Ramos (cell line): Measurements from ENCODE around the gene OR6C1.
"Not testable (repeated sequence)": the region's sequence is repeated elsewhere in the genome, so short reads cannot be mapped to it uniquely, and the experiment has no call there.

Experiments
- in situ Hi-C: fragments of 300-500 bp; cut with MboI; formaldehyde crosslinking; loops from one replicate; pipeline ENCODE4 v1.14.3; 2022; ENCODE audit warnings: low sequenced_read_pairs; ENCODE audit not compliant: unreplicated experiment

OR6C1 gene

GRCh38 chr12:55314043-55314442, at the start of gene OR6C1:
Gene OR6C1, plus strand, starts transcription at chr12:55314343. Its CDS starts 6,257 bp downstream, at chr12:55320600.
- in situ Hi-C loops = no loop called here

DNA sequence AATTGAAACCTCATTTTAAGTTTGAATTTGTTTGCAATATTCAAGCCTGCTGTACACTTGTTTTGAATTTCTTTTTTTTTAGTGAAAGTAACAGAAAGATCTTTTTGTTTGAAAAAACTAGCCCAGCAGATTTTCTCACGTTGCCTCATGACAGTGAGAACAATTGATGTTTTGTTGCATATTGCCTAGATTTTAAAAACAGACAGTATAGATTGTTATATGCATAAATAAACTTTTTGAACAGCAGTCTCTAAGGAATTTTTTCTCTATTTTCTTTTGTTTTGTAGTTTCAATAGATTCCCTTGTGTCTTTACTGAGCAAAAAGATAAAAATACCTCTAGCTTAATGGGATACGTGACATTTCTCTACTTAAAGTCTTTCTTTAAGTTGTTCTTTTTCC, 33.2 kb upstream of the OR6C1 start:
- in situ Hi-C loops = no loop called here

DNA sequence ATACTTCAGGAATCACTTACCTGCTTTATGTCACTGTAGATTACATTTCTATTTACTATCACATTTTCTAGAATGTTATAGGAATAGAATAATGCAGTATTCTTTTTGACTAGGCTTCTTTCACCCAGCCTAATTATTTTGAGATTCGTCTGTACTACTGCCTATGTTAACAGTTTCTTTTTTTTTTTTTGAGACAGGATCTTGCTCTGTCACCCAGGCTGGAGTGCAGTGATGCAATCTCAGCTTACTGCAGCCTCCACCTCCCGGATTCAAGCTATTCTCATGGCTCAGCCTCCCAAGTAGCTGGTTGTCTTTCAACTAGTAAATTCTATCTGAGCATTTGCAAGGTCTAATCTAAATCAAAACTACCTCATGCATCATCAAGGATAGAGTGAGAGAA, 24.1 kb upstream of the OR6C1 start:
- in situ Hi-C loops = no loop called here

DNA sequence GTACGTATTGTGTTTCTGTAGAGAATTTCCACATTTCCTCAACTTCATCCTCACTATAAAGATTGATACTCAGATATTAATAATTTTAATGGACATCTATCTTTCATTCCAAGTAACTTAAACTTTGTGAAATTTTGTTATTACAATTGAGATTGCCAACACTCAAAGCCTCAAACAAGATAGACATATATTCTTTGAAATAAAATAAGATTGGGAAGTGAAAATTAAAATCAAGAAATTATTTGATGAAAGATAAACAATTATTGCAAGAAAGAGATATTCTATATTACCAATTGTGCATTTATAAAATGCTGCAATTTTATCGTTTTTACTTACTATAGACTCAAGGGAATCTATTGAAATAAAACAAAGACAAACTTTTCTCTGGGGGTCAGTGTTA, 17.7 kb upstream of the OR6C1 start, which contains the start of gene OR6C6:
Gene OR6C6 (minus strand): TSS at position 101 of the 400 bp plus-strand sequence. CDS start 1,337 bp downstream, outside the sequence.
- in situ Hi-C loops = no loop called here

GRCh38 chr12:55320201-55320600, 6.1 kb downstream of the OR6C1 start:
- in situ Hi-C loops = no loop called here

DNA sequence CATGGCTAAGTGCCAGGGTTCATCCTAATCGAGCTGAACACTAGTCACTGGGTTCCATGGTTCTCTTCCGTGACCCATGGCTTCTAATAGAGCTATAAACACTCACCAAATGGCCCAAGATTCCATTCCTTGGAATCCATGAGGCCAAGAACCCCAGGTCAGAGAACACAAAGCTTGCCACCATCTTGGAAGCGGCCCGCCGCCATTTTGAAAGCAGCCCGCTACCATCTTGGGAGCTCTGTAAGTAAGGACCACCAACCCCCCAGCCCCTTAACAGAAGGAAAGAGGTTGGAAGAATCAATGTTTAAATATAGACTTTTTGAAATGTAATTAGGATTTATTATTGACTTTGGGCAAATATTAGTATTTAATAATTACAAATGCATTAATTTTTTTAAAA, 11.7 kb downstream of the OR6C1 start:
- in situ Hi-C loops = not testable (repeated sequence)

DNA sequence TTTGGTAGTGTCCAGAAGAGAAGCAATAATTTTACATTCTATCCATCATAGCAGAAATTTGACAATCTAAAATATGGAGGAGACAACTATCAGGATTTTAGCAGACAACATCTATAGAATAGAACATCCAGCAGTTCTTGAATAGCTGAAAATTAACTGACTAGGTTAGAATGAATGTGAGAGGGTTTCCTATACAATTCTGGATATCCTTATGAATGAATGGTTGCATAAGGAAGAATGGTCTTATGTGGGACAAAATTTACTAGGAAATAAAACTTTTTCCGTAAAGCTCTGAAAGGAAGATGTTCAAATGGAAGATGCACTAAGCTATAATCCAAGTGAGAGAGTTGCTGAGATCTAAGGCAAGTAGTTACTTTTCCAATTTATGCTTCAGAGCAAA, 16.3 kb downstream of the OR6C1 start, which contains the start of gene OR6C3:
Gene OR6C3 (plus strand): TSS at position 301 of the 400 bp plus-strand sequence. CDS start 955 bp downstream, outside the sequence.
- in situ Hi-C loops = no loop called here

DNA sequence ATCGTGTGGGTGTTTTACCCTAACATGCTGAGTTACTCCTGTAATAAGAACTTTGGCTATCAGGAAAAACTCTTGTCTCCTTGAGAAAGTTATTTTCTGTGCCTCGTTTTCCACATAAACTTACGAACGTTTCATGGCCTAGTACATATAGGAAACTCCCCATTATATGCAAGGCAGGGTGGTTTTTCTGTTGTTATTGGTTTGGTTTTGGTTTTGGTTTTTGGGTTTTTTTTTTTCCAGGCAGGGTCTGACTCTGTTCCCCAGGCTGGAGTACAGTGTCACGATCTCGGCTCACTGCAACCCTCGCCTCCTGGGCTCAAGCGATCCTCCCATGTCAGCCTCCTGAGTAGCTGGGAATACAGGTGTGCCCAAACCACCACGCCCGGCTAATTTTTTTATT, 21.9 kb downstream of the OR6C1 start:
- in situ Hi-C loops = no loop called here

- in situ Hi-C loops = not testable (repeated sequence)
Measured at GRCh38 chr12:55355338-55355737, 41.2 kb downstream of the OR6C1 start.

DNA sequence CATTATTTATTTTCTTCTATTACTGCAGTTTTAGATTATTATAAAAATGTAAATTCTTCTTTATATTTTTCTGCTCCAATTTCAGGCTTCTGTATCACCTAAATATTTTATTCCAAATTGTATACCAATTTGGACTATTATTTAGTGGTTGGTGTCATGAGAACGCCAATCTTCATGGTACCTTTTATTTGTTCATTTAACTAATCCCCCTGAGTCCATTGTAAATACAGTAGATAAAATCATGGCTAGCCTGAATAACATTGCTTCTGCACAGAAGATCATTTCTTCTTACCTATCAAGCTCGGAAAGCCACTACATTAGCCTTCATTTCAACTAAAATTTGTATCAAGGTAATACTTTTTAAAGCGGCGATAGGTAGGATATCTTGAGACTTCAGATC, 48.5 kb downstream of the OR6C1 start, which contains the start of gene OR6C75:
Gene OR6C75 (plus strand): TSS at position 301 of the 400 bp plus-strand sequence. CDS start 2,136 bp downstream, outside the sequence.
- in situ Hi-C loops = no loop called here

- in situ Hi-C loops = no loop called here
Measured at GRCh38 chr12:55365086-55365485, 50.9 kb downstream of the OR6C1 start.
